Hippocampal formation (tissue), 2 donors: ENCODE data around the gene GFAP.
"Not testable (repeated sequence)": the region's sequence is repeated elsewhere in the genome, so short reads cannot be mapped to it uniquely, and the experiment has no call there.

Source experiments
- DNase-seq, 2 donors: peaks; one replicate each; lab custom pipeline; 2025; lab: John Stamatoyannopoulos, UW

Gene GFAP

DNA sequence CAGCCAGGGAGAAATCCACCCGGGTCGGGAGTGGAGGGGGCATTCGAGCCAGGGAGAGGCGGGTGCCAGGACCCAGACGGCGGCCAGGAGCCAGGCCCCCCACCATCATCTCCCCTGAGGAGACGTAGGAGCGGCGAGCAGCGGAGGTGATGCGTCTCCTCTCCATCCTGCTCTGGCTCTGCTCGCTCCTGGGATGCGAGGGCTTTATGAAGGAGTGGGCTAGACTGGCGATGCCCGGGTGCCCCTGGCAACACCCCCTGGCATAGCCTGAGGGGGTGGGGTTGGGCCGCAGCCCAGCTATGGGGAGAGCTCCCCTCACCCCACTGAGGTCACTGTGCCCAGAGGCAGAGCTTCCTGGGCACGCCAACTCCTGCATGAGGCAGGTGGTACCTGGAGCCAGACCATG is at the start of gene GFAP:
GFAP (minus strand) TSS at position 180 of the 406 bp plus-strand sequence; CDS start at position 166, 14 bp downstream.
- peak in 1 of 2 donors; percentile 27 for DNase-seq

DNA sequence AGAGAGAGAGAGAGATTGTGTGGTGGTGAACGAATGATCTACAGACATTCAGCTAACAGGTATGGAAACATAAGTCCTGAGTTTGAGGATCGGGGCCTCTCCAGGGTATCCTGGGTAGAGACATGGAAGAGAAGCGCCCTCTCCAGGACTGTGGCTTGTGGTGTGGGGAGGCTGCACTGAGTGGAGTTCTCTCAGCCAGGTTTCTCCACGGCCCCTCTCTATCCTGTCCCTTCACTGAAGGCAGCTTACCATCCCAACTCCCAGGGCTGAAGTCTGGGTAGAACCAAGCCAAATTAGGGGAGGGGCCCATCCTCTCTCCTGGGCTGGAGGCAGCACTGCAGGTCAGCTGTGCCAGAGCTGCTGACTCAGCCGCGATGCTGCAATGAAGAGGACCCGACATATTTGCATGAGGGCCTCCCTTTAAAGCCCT is 46.6 kb upstream of the GFAP start:
- no peak for DNase-seq

GRCh38 chr17:44960691-44961090 is 45.4 kb upstream of the GFAP start:
- no peak for DNase-seq

DNA sequence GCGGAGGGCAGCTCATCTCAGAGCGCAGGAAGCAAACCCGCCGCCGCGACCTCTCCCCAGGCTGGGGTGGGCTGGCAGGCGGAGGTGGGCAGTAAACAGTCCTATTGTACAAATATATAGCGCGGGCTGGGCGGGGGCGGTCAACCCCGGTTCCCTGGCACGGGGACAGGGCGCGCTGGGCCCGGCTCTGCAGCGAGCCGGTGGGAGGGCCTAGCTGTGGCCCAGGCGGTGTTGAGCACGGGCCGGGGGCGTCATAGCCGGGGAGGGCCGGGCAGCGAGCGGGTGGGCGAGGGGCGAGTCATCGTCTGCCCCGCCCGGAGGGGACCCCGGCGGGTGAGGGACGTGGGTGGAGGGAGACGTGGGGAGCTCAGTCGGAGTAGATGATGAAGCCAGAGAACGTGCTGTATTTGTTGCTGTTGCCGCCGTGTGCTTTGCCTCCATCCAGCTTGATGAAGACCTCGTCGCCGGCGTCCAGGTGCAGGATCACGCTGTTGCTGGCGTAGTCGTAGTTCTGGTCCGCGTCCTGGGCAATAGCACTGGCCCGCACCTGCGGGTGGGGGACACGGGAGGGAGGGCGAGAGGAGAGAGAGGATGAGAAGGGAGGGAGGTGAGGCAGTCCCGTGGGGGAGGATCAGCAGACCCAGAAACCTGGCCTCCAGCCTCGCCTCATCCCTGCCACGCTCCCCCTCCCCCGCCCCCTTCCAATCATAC is 44.7 kb upstream of the GFAP start:
- DNase-seq = no peak

DNA sequence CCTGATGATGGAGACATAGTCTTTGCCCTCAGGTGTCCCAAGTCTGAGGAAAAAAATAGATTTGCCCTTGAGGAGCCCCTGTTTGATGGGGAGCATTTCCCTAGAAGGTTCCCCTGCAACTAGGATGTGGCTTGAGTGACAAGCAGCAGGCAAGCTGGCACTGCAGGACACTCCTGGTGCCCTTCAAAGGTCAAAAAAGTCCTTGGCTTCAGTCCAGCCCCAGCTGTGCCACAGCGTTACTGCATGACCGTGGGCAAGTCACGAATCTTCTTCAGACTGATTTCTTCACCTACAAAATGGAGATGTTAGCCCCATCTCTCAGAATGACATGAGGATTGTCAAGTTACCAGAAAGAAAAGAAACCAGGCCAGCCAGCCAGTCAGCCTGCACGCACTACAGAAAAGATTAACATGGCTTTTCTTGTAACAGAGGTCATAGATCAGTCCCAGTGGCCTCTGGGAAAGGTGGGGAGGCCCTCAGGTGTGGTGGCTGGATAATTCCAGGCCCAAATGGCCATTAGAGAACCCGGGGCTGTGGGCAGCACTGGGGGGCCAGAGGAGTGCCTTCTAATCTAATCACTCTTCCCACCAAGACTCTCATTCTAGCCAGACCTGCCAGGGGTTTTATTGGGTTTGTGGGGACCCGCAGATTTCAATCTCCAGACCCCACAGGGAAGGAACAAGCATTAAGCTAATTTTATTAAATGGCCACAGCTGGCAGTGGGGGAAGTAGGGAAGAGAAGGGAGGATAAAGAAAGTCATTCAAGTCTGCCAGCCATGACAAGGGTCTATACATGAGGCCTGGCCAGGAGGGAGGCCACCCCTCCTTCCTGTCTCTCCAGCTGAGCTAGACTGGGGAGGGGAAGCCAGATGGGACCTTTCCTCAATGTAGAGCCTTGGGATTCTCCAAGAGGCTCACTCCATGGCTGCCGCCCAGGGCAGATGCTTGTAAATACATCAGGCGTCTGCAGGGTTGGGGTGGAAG is 42.0 kb upstream of the GFAP start:
- DNase-seq = peak in 1 of 2 donors; percentile 14

DNA sequence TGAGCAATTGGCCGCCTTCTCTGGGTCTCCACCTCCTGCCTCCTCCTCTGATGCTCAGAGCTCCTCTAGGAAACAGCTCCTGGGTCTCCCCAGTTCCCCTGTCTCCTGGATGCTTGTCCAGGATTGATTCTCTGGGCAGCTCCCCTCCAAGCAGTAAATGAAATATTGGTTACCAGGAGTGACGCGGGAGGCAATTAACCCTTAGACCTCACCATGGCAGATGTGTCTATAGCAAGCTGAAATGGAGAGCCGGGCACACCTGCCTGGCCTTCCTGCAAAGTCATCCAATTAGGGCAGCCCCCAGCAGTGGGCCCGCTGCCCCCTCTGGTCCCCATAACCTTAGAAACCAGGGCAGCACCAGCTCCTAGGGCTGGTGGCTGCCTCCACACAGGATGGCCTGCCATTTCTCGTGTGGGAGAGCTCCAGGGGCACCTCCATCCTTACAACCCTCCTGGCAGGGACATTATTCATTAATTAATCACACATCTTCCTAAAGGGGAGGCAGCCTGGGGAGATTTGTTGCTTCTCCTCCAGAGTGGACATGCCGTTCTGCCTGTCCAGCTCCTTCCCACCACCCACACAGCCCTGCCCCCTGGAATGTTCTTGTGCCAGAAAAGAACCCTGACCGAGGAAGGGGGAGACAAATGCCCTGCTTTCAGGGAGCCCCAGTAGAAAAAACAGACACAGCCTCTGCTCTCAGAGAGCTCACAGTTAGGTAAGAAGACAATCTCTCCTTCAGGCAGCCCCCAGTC is 40.5 kb upstream of the GFAP start:
- no peak for DNase-seq

- no peak for DNase-seq
These were observed 37.7 kb upstream of the GFAP start for GRCh38 chr17:44952946-44953475.

DNA sequence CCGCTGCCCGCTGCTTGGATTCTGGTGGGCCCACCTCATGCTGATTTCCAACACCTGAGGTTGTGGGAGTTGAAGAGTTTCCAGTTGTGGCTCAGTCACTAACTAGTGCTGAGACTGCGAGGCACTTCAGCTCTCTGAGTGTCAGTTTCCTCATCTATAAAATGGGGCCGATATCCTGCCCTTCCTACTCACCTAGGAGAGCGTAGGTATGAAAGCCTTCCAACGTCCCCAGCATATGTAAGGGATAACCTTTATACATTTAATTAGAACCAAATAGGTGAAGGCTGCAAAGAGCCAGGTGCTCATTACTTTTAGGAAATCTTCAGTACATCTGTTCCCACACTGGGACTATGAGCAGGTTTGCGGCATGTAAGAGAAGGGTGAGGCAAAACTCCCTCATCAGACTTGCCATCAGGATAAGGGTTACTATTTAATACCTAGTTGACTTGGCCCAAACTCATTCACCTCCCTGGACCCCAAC is 33.1 kb upstream of the GFAP start:
- no peak for DNase-seq

- peak; percentile 80 to 89 for DNase-seq
These were observed 32.4 kb upstream of the GFAP start, which contains the start of gene KIF18B for GRCh38 chr17:44947461-44948314. TSS of gene KIF18B (minus strand) at chr17:44947773. CDS start at chr17:44936344, 11,429 bp downstream.

- not testable (repeated sequence) for DNase-seq
These were observed 30.4 kb upstream of the GFAP start for GRCh38 chr17:44945652-44946051.

DNA sequence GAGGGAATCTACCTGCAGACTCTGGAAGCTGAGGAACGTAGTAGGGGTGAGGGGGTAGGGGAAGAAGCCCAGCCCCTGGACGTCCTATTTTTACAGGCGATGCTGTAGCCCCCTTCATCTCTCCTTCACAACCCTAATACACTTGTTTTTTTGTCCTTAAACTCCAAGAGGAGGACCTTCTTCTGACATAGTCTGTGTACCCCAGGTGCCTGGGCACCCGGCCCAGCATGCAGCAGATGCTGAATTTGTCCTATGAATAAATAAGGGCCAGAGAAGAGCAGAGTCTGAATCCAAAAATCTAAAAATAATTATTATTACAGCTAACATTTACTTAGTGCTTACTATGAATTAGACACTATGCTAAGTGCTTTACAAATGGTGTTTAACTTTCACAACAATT is 27.2 kb upstream of the GFAP start:
- DNase-seq = no peak

GRCh38 chr17:44941712-44942331 is 26.5 kb upstream of the GFAP start:
- no peak for DNase-seq

DNA sequence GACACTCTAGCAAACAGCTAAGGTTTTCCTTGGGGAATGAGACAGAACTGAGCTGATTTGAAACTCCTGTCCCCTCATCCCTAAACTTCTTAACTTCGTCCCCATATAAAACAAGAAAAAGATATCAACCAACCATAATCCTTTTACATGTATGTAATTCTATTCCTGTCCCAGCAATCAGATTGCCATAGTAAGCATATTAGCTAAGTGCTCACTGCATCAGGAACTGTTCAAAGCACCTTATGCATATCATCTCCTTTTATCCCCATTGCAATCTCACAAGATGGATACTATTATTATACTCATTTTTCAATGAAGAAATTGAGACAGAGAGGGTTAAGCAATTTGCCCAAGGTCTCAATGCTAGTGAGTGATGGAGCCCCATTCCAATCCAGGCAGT is 25.5 kb upstream of the GFAP start:
- no peak for DNase-seq

DNA sequence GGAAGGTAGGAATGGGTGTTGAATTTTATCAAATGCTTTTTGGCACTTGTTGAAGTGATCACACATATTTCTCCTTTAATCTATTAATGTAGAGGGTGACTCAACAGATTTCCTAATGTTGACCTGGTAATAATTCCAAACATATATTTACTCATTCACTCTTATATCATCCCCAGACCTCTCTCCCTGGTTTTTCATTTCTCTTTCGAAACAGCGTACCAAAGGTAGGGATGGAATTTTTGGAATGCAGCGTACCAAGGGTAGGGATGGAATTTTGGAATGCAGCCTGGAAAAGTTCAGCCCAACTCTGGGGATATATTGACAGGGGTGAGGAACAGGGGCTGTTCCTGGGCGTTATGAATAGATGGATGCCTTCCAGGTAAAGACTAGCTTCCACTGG is 25.0 kb upstream of the GFAP start:
- DNase-seq = no peak

DNA sequence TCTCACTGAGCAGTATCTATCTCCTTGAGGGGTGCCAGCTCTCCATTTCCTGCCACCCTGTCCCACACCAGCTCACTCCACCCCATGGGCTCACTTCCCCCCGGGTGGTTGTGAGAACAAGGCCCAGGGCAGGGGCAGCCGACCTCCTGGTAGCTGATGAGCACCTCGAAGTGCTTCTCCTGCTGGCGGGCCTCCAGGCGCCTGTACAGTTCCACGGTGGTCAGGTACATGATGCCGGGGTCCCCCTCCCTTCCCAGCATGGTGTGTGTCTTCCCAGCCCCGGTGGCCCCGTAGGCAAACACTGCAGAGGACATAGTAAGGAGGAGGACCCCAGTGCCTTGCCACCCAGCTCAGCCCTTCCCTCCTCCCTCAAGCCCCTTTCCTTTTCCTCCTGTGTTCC is 19.8 kb upstream of the GFAP start:
- DNase-seq = no peak

- no peak for DNase-seq
These were observed 19.4 kb upstream of the GFAP start for GRCh38 chr17:44934745-44935105.

DNA sequence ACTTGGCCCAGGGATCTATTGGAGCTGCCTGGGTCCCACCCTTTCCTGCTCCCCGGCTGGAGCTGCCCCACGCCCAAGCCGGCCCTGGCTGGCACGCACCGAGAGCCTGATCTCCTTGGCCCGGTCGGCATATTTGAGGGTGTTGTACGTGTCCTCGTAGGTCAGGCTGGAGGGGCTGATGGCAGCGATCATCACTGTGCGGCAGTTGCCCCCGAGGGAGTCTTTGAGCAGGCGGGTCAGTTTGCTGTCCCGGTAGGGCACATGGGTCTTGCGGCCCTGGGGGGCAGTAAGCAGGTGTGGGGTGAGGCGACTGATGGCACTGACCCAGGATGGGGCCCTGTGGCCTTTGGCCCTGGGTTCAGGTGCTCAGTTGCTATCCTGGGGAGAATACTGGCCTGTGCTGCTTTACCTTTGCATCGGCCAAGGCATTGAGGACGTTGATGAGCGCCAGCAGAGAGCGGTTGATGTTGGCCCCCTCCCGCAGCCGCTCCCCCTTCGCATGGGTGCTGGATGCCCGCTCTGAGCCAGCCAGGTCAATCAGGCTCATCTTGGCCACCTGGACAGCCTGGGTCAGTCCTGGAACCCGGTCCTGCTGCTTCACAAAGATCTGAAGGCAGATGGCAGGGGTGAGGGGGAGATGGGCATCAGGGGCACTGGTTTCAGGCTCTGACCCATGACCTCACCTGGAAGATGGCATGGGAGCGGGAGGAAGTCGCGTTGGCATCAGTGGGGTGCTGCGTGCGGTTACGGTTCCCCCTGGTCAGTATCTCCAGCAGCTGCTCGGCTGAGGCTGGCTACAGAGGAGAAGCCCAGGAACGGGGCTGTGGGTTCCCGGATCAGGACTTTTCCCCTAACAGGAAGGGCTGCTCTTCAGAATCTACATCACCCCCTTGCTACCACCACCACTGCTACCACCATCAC is 18.8 kb upstream of the GFAP start:
- no peak for DNase-seq

- no peak for DNase-seq
These were observed 17.4 kb upstream of the GFAP start for GRCh38 chr17:44932787-44933097.

DNA sequence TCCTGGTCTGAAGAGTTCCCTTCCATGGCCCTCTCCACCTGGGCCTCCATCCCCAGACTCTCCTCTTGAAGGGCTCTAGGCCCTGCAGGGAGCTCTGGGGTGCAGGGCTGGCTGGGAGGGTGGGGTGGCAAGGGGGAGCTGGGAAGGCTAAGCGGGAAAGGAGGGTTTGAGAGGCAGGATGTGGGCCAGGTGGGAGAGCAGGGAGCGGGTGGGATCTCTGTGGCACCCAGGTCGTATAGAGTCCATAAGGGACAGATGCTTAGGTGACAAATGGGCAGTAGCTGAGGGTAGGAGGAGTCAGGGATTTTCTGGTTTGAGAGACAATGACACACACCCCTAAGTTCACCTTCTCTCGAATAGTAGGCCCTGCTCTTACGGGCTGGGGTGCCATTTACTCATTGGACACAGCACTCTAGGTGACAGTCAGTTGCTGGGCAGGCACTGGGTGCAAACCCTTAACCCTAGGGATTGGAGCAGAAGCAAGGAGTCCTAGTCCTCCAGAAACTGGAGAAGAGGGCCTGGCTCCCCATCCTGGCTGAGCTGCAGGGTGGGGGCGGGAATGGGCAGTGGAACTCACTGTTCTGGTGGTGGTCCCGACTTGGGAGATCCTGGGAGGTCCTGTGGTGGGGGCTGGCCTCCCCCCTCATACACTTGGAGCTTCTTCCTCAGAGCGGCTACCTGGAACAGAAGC is 16.9 kb upstream of the GFAP start:
- DNase-seq = no peak
